Astrocyte (in vitro differentiated cells and primary cell): ENCODE results near the gene GPA33.

ENCODE experiments used
- CTCF ChIP-seq: IDR thresholded peaks from 2 replicates; pipeline ENCODE4 v1.5.1; 2011; ENCODE audit warnings: low read depth, mild to moderate bottlenecking, inconsistent platforms, low read length, moderate library complexity; ENCODE audit not compliant: insufficient read depth
- EZH2 ChIP-seq: IDR thresholded peaks from 2 replicates; pipeline ENCODE4 v1.6.1; 2012; ENCODE audit warnings: mild to moderate bottlenecking, low read length, inconsistent platforms; ENCODE audit not compliant: insufficient read depth

GRCh38 chr1:167119696-167120095 is 29.5 kb upstream of the GPA33 start:
- TF ChIP-seq CTCF (no peak), EZH2 (no peak)
